Neural cell (in vitro differentiated cells): ENCODE results near the gene TRIM4. TPM values are rescaled to one million over a fixed set of nuclear protein-coding genes. Genes with fewer than 3 reads are reported as not detected.

ENCODE experiments used
- H2AFZ ChIP-seq: fragments of 200-600, 300-800 bp; sonication (generic), shearing (Covaris generic); 2 replicates; pipeline ENCODE4 v1.6.0; 2014; ENCODE audit warnings: low read depth, mild to moderate bottlenecking, antibody characterized with exemption, low read length, moderate library complexity
- H3F3A ChIP-seq: fragments of 200-600 bp; shearing (Covaris generic); 2 replicates; pipeline ENCODE4 v1.6.1; 2016; ENCODE audit warnings: mild to moderate bottlenecking, moderate library complexity, mixed read lengths, antibody characterized with exemption, low read length; ENCODE audit not compliant: insufficient read depth, poor library complexity, severe bottlenecking
- H3K27ac ChIP-seq: fragments of 200-600, 300-800 bp; sonication (generic), shearing (Covaris generic); 2 replicates; pipeline ENCODE4 v1.5.1; 2014; ENCODE audit warnings: mild to moderate bottlenecking, low read length, moderate library complexity
- H3K27me3 ChIP-seq: fragments of 300-800, 200-600 bp; sonication (generic), shearing (Covaris generic); 2 replicates; pipeline ENCODE4 v1.6.0; 2014; ENCODE audit warnings: mild to moderate bottlenecking, low read depth, low read length, moderate library complexity; ENCODE audit not compliant: insufficient read depth
- H3K36me3 ChIP-seq: fragments of 300-800, 200-600 bp; sonication (generic), shearing (Covaris generic); 2 replicates; pipeline ENCODE4 v1.5.1; 2014; ENCODE audit warnings: mild to moderate bottlenecking, antibody characterized with exemption, low read length, moderate library complexity; ENCODE audit not compliant: insufficient read depth
- H3K4me2 ChIP-seq: fragments of 300-800, 200-600 bp; sonication (generic), shearing (Covaris generic); 2 replicates; pipeline ENCODE4 v1.6.0; 2014; ENCODE audit warnings: mild to moderate bottlenecking, low read length
- H3K4me3 ChIP-seq: fragments of 300-800, 200-600 bp; sonication (generic), shearing (Covaris generic); 2 replicates; pipeline ENCODE4 v1.5.1; 2014; ENCODE audit warnings: mild to moderate bottlenecking, low read length, moderate library complexity
- H3K79me2 ChIP-seq: fragments of 200-600 bp; shearing (Covaris generic); replicated peaks from 2 replicates; pipeline ENCODE4 v1.6.0; 2014; ENCODE audit warnings: mild to moderate bottlenecking, low read length, moderate library complexity; ENCODE audit not compliant: insufficient read depth
- H3K9ac ChIP-seq: fragments of 300-800, 200-600 bp; sonication (generic), shearing (Covaris generic); 2 replicates; pipeline ENCODE4 v1.6.1; 2016; ENCODE audit warnings: mild to moderate bottlenecking, low read length, mixed read lengths
- H3K9me2 ChIP-seq: fragments of 200-600 bp; shearing (Covaris generic); 2 replicates; pipeline ENCODE4 v1.6.1; 2016; ENCODE audit warnings: mild to moderate bottlenecking, low read length, mixed read lengths; ENCODE audit not compliant: insufficient read depth
- H3K9me3 ChIP-seq: fragments of 200-600, 300-800 bp; sonication (generic), shearing (Covaris generic); 2 replicates; pipeline ENCODE4 v1.6.1; 2016; ENCODE audit warnings: mild to moderate bottlenecking, mixed run types, low read length, moderate library complexity, mixed read lengths
- H4K20me1 ChIP-seq: fragments of 200-600 bp; shearing (Covaris generic); 2 replicates; pipeline ENCODE4 v1.6.1; 2016; ENCODE audit warnings: mild to moderate bottlenecking, mixed run types; ENCODE audit not compliant: insufficient read depth
- EP300 ChIP-seq: fragments of 450-650 bp; conservative IDR thresholded peaks from 2 replicates; pipeline ENCODE4 v1.6.1; 2014; ENCODE audit warnings: antibody characterized with exemption, mild to moderate bottlenecking, moderate library complexity; ENCODE audit not compliant: poor library complexity, severe bottlenecking
- EZH2 ChIP-seq: fragments of 200-600, 300-800 bp; shearing (Covaris generic), sonication (generic); IDR thresholded peaks from 2 replicates; pipeline ENCODE4 v1.6.1; 2014; ENCODE audit warnings: antibody characterized with exemption, low read length, borderline replicate concordance, mild to moderate bottlenecking; ENCODE audit not compliant: insufficient read depth, poor library complexity, severe bottlenecking
- MXI1 ChIP-seq: fragments of 450-650 bp; conservative IDR thresholded peaks from 2 replicates; pipeline ENCODE4 v1.6.1; 2014; ENCODE audit warnings: antibody characterized with exemption, mild to moderate bottlenecking; ENCODE audit not compliant: poor library complexity, severe bottlenecking
- POLR2AphosphoS5 ChIP-seq: IDR thresholded peaks from 2 replicates; pipeline ENCODE4 v1.6.1; 2012
- RAD21 ChIP-seq: fragments of 450-650 bp; conservative IDR thresholded peaks from 2 replicates; pipeline ENCODE4 v1.6.1; 2014; ENCODE audit warnings: antibody characterized with exemption, mild to moderate bottlenecking, moderate library complexity
- SMC3 ChIP-seq: fragments of 450-650 bp; conservative IDR thresholded peaks from 2 replicates; pipeline ENCODE4 v1.6.1; 2014; ENCODE audit warnings: antibody characterized with exemption, mild to moderate bottlenecking, moderate library complexity; ENCODE audit not compliant: poor library complexity
- TAF1 ChIP-seq: IDR thresholded peaks from 2 replicates; pipeline ENCODE4 v1.6.1; 2012; ENCODE audit warnings: low read depth
- polyA plus RNA-seq: library from polyadenylated mRNA; depleted of rRNA; stranded (reverse); fragments of >200 nt; gene quantifications from 2 replicates; pipeline ENCODE4 v1.2.3, GENCODE V29; 2014
- TF ChIP-seq, protein P1 (sequence below): fragments of 450-650 bp; IDR thresholded peaks from 2 replicates; pipeline ENCODE4 v1.5.1; 2014; ENCODE audit warnings: antibody characterized with exemption, mild to moderate bottlenecking, moderate library complexity; ENCODE audit not compliant: poor library complexity, severe bottlenecking
- TF ChIP-seq, protein P2 (sequence below): IDR thresholded peaks from 2 replicates; pipeline ENCODE4 v1.6.1; 2012; ENCODE audit warnings: borderline replicate concordance

Gene TRIM4
- polyA plus RNA-seq, 1 donor from 2014 or later, result not detected

DNA sequence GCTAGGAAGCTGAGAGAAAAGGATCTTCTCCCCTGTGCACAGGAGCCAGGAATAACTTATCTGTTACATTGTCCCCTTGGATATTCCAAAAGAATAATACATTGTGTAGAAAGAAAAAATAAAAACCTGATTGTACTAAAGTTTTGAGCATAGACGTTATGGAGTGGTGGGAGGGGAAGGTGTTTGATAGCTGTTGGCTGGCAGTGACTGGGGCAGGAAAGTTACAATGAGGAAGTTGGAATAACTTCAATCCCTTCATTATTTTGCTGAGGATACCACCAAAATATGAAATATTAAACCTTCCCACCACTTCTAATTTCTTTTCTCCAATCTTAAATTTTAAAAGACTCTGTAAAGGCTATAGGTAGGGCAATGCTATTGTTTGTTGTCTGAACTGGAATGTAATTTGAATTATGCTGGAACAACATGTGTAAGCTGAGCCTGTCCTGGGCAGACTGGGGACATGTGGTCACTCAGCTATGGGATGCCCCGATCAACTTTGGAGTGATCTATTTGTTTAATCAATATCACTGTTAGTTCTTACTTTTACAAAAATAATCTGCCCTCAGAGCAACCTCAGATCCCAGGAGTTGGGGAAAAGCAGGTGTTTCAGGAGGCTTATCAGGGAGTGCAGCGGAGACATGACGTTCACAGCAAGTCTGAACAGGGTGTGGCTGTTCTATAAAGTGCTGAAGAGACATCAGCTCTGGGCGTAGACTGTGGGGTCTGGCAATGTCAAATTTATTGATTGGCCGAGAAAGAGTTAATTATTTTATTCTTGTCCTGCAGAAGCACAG is 70.7 kb downstream of the TRIM4 start:
- no peak overlapping the region for H3K27ac ChIP-seq
- no peak for TF ChIP-seq RAD21
- TF ChIP-seq SMC3, result no peak
- no peak for TF ChIP-seq POLR2AphosphoS5
- no peak for TF ChIP-seq EZH2
- TF ChIP-seq, protein P1, sequence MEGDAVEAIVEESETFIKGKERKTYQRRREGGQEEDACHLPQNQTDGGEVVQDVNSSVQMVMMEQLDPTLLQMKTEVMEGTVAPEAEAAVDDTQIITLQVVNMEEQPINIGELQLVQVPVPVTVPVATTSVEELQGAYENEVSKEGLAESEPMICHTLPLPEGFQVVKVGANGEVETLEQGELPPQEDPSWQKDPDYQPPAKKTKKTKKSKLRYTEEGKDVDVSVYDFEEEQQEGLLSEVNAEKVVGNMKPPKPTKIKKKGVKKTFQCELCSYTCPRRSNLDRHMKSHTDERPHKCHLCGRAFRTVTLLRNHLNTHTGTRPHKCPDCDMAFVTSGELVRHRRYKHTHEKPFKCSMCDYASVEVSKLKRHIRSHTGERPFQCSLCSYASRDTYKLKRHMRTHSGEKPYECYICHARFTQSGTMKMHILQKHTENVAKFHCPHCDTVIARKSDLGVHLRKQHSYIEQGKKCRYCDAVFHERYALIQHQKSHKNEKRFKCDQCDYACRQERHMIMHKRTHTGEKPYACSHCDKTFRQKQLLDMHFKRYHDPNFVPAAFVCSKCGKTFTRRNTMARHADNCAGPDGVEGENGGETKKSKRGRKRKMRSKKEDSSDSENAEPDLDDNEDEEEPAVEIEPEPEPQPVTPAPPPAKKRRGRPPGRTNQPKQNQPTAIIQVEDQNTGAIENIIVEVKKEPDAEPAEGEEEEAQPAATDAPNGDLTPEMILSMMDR, result no peak
- TF ChIP-seq EP300, result no peak
- no peak for TF ChIP-seq MXI1
- TF ChIP-seq, protein P2, sequence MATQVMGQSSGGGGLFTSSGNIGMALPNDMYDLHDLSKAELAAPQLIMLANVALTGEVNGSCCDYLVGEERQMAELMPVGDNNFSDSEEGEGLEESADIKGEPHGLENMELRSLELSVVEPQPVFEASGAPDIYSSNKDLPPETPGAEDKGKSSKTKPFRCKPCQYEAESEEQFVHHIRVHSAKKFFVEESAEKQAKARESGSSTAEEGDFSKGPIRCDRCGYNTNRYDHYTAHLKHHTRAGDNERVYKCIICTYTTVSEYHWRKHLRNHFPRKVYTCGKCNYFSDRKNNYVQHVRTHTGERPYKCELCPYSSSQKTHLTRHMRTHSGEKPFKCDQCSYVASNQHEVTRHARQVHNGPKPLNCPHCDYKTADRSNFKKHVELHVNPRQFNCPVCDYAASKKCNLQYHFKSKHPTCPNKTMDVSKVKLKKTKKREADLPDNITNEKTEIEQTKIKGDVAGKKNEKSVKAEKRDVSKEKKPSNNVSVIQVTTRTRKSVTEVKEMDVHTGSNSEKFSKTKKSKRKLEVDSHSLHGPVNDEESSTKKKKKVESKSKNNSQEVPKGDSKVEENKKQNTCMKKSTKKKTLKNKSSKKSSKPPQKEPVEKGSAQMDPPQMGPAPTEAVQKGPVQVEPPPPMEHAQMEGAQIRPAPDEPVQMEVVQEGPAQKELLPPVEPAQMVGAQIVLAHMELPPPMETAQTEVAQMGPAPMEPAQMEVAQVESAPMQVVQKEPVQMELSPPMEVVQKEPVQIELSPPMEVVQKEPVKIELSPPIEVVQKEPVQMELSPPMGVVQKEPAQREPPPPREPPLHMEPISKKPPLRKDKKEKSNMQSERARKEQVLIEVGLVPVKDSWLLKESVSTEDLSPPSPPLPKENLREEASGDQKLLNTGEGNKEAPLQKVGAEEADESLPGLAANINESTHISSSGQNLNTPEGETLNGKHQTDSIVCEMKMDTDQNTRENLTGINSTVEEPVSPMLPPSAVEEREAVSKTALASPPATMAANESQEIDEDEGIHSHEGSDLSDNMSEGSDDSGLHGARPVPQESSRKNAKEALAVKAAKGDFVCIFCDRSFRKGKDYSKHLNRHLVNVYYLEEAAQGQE, result no peak
- TF ChIP-seq TAF1, result no peak
- H3K9ac ChIP-seq, result no peak overlapping the region
- H3K9me2 ChIP-seq, result no peaks in the 10 kb centered on the region
- H3K27me3 ChIP-seq, result no peaks in the 10 kb centered on the region
- H3K79me2 ChIP-seq, result no peaks in the 10 kb centered on the region
- no peaks in the 10 kb centered on the region for H3K9me3 ChIP-seq
- no peak overlapping the region for H2AFZ ChIP-seq
- H4K20me1 ChIP-seq, result no peaks in the 10 kb centered on the region
- no peaks in the 10 kb centered on the region for H3K36me3 ChIP-seq
- no peaks in the 10 kb centered on the region for H3F3A ChIP-seq
- H3K4me3 ChIP-seq, result no peak overlapping the region
- no peak overlapping the region for H3K4me2 ChIP-seq

DNA sequence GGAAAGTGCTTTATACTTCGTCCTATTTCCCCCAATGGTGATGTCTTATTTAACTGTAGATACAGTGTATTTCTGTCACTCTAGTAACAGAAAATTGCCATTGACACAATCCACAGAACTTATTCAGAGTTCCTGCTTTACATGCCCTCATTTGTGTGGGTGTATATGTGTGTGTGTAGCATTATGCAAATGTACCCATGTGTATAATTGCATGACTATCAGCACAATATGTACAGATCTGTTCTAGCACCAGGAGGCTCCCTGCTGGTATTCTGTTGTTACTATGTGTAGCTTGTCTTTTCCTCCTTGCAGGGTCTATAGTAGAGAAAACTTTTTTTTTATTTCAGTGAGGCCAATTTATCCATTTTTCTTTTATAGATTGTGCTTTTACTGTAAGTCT is 75.0 kb downstream of the TRIM4 start:
- Histone ChIP-seq H2AFZ (no peak overlapping the region), H3K4me2 (no peak overlapping the region), H3K9me2 (no peaks in the 10 kb centered on the region), H3K4me3 (no peak overlapping the region), H4K20me1 (no peaks in the 10 kb centered on the region), H3F3A (no peaks in the 10 kb centered on the region), H3K27me3 (no peaks in the 10 kb centered on the region), H3K79me2 (no peaks in the 10 kb centered on the region), H3K9ac (no peak overlapping the region), H3K9me3 (no peaks in the 10 kb centered on the region), H3K36me3 (no peaks in the 10 kb centered on the region), H3K27ac (no peak overlapping the region)
- TF ChIP-seq POLR2AphosphoS5 (no peak), MXI1 (no peak), EP300 (no peak), SMC3 (no peak), RAD21 (no peak), TAF1 (no peak), EZH2 (no peak)
- TF ChIP-seq, protein P2, result no peak
- TF ChIP-seq, protein P1, result no peak
